ENCODE results near the gene UNC13A. TPM values are rescaled to one million over a fixed set of nuclear protein-coding genes. Genes with fewer than 3 reads are reported as not detected.
A peak's percentile ranks its signal among the peaks of the same experiment; 100 is the strongest.

UNC13A gene
- total RNA-seq, 2 donors from 2014 or later: 1.3 to 2.6 TPM

- intact Hi-C loops (cut with DNase I): no loop called here
- TF ChIP-seq, protein P1, sequence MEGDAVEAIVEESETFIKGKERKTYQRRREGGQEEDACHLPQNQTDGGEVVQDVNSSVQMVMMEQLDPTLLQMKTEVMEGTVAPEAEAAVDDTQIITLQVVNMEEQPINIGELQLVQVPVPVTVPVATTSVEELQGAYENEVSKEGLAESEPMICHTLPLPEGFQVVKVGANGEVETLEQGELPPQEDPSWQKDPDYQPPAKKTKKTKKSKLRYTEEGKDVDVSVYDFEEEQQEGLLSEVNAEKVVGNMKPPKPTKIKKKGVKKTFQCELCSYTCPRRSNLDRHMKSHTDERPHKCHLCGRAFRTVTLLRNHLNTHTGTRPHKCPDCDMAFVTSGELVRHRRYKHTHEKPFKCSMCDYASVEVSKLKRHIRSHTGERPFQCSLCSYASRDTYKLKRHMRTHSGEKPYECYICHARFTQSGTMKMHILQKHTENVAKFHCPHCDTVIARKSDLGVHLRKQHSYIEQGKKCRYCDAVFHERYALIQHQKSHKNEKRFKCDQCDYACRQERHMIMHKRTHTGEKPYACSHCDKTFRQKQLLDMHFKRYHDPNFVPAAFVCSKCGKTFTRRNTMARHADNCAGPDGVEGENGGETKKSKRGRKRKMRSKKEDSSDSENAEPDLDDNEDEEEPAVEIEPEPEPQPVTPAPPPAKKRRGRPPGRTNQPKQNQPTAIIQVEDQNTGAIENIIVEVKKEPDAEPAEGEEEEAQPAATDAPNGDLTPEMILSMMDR (IDR thresholded peaks at IDR 0.05): no peak
- TF ChIP-seq POLR2A (IDR thresholded peaks at IDR 0.05): no peak
- no peak overlapping the region for H3K27ac ChIP-seq
- H3K9me3 ChIP-seq: no peaks in the 10 kb centered on the region
- H3K36me3 ChIP-seq (replicated peaks in 1 of 2; ENCODE audit: insufficient read depth in 1 of 2, low read depth in 2 of 2): peaks cover 0 to 15% of the 10 kb centered on the region in 2 donors
- 94% methylated on average over 13 to 19 of the region's 22 CpGs for WGBS, 2 donors
- H3K27me3 ChIP-seq: no peaks in the 10 kb centered on the region
- ATAC-seq (no peak), DNase-seq (no peak)
- no peak overlapping the region for H3K4me3 ChIP-seq
- no peaks in the 10 kb centered on the region for H3K4me1 ChIP-seq
These were observed 45.0 kb upstream of the UNC13A start for GRCh38 chr19:17733127-17733526.

DNA sequence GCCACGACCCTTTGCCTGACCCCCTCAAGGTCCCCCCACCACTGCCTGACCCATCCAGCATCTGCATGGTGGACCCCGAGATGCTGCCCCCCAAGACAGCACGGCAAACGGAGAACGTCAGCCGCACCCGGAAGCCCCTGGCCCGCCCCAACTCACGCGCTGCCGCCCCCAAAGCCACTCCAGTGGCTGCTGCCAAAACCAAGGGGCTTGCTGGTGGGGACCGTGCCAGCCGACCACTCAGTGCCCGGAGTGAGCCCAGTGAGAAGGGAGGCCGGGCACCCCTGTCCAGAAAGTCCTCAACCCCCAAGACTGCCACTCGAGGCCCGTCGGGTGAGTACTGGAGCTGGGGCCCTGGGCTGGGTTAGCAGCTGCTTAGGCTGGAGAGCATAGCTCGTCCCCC, 39.7 kb upstream of the UNC13A start:
- ATAC-seq (no peak), DNase-seq (no peak)
- no peak for TF ChIP-seq POLR2A (IDR thresholded peaks at IDR 0.05)
- TF ChIP-seq, protein P1 (IDR thresholded peaks at IDR 0.05): no peak
- no peak overlapping the region for H3K4me3 ChIP-seq
- intact Hi-C loops (cut with DNase I): no loop called here
- no peaks in the 10 kb centered on the region for H3K9me3 ChIP-seq
- no peaks in the 10 kb centered on the region for H3K27me3 ChIP-seq
- no peak overlapping the region for H3K27ac ChIP-seq
- WGBS, 2 donors: 92 to 100% methylated on average over 8 to 19 of the region's 19 CpGs
- peaks cover 6 to 12% of the 10 kb centered on the region in 2 donors for H3K36me3 ChIP-seq (replicated peaks in 1 of 2; ENCODE audit: insufficient read depth in 1 of 2, low read depth in 2 of 2)
- no peaks in the 10 kb centered on the region for H3K4me1 ChIP-seq

DNA sequence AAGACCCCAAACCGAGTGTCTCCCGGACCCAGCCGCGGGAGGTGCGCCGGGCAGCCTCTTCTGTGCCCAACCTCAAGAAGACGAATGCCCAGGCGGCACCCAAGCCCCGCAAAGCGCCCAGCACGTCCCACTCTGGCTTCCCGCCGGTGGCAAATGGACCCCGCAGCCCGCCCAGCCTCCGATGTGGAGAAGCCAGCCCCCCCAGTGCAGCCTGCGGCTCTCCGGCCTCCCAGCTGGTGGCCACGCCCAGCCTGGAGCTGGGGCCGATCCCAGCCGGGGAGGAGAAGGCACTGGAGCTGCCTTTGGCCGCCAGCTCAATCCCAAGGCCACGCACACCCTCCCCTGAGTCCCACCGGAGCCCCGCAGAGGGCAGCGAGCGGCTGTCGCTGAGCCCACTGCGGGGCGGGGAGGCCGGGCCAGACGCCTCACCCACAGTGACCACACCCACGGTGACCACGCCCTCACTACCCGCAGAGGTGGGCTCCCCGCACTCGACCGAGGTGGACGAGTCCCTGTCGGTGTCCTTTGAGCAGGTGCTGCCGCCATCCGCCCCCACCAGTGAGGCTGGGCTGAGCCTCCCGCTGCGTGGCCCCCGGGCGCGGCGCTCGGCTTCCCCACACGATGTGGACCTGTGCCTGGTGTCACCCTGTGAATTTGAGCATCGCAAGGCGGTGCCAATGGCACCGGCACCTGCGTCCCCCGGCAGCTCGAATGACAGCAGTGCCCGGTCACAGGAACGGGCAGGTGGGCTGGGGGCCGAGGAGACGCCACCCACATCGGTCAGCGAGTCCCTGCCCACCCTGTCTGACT, 39.0 kb upstream of the UNC13A start:
- Histone ChIP-seq H3K4me1 (no peaks in the 10 kb centered on the region), H3K4me3 (no peak overlapping the region), H3K36me3 (replicated peaks in 1 of 2; ENCODE audit: insufficient read depth in 1 of 2, low read depth in 2 of 2) (peaks cover 6 to 12% of the 10 kb centered on the region in 2 donors), H3K27ac (no peak overlapping the region), H3K27me3 (no peaks in the 10 kb centered on the region), H3K9me3 (no peaks in the 10 kb centered on the region)
- TF ChIP-seq POLR2A (IDR thresholded peaks at IDR 0.05): no peak
- TF ChIP-seq, protein P1 (IDR thresholded peaks at IDR 0.05): no peak
- intact Hi-C loops (cut with DNase I): no loop called here
- whole genome bisulfite sequencing, 2 donors: 93 to 98% methylated on average over 11 to 26 of the region's 62 CpGs
- DNase-seq (no peak), ATAC-seq (peak; percentile 17)

DNA sequence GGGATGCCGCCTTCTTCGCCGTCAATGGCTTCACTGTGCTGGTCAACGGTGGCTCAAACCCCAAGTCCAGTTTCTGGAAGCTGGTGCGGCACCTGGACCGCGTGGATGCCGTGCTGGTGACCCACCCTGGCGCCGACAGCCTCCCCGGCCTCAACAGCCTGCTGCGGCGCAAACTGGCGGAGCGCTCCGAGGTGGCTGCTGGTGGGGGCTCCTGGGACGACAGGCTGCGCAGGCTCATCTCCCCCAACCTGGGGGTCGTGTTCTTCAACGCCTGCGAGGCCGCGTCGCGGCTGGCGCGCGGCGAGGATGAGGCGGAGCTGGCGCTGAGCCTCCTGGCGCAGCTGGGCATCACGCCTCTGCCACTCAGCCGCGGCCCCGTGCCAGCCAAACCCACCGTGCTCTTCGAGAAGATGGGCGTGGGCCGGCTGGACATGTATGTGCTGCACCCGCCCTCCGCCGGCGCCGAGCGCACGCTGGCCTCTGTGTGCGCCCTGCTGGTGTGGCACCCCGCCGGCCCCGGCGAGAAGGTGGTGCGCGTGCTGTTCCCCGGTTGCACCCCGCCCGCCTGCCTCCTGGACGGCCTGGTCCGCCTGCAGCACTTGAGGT, 38.1 kb upstream of the UNC13A start:
- H3K9me3 ChIP-seq: no peaks in the 10 kb centered on the region
- H3K27me3 ChIP-seq: no peaks in the 10 kb centered on the region
- peaks cover 5% of the 10 kb centered on the region for H3K4me1 ChIP-seq
- TF ChIP-seq, protein P1 (IDR thresholded peaks at IDR 0.05): no peak
- no peak for TF ChIP-seq POLR2A (IDR thresholded peaks at IDR 0.05)
- intact Hi-C loops (cut with DNase I): no loop called here
- WGBS, 2 donors: 95% methylated on average over 59 of the region's 59 CpGs; no CpG with 5 or more reads in 1 of the 2 donors
- no peak for DNase-seq
- H3K27ac ChIP-seq: no peak overlapping the region
- peaks cover 6 to 12% of the 10 kb centered on the region in 2 donors for H3K36me3 ChIP-seq (replicated peaks in 1 of 2; ENCODE audit: insufficient read depth in 1 of 2, low read depth in 2 of 2)
- ATAC-seq: no peak
- no peak overlapping the region for H3K4me3 ChIP-seq
